ENCODE results near the gene LSAMP. TPM values are rescaled to one million over a fixed set of nuclear protein-coding genes. Genes with fewer than 3 reads are reported as not detected.

The LSAMP gene
- total and polyA plus RNA-seq, 2 of the 4 experiments (the other 2 are of a cell fraction), result 7.9 to 8.0 TPM

DNA sequence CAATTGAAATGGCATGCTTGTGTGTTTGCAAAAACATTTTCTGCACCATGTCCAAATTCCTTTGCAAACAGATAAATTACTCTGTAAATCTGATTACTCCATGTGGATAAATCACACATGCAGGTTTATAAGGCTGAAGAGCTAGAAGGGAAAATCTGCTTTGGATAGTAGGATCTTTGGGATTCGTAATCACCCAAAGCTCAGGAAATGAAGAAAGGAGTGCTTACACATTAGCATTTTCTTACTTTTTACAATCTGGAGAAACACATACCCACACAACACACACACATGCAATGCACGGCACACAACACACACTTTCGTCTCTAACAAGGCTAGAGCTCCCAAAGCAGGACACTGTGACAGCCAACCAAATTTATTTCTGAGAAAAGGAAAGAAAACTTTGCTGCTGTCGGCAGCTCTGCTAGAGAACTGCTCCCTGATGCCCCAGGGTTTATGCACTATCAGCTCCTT is 2.1 kb downstream of the LSAMP start:
- intact Hi-C loops (cut with micrococcal nuclease), result loop anchor here (5.0 to 10.0 kb wide), 5 partner anchors 296 to 618 kb away; no protein-coding TSS in a partner anchor
- peak overlapping the region; percentile 66 for H3K27ac ChIP-seq (ENCODE audit: insufficient read depth, low read length)
- CTCF ChIA-PET, result no interaction called here
- H3K36me3 ChIP-seq (ENCODE audit: control insufficient read depth, insufficient read depth, low read length), result no peaks in the 10 kb centered on the region
- no peak overlapping the region for H3K56ac ChIP-seq (ENCODE audit: extremely low read depth, insufficient read depth, low read length)
- H3K27me3 ChIP-seq (ENCODE audit: control insufficient read depth, insufficient read depth, low read length), result no peaks in the 10 kb centered on the region
- H2BK20ac ChIP-seq (ENCODE audit: low read depth, low read length), result no peak overlapping the region
- dilution Hi-C loops (cut with HindIII; ENCODE audit: low sequenced_read_pairs, unreplicated experiment), result no loop called here
- peaks cover 7% of the 10 kb centered on the region for H3K4me1 ChIP-seq (ENCODE audit: control insufficient read depth, insufficient read depth, low read length)
- H3K4me3 ChIP-seq (ENCODE audit: insufficient read depth, low read depth, low read length), result peak overlapping the region; percentile 39
- peak overlapping the region; percentile 5 to 22; a peak in 1 of 4 replicates for H4K8ac ChIP-seq (ENCODE audit: low read depth in 2 of 2, low read length in 2 of 2)
- TF ChIP-seq, protein P1, sequence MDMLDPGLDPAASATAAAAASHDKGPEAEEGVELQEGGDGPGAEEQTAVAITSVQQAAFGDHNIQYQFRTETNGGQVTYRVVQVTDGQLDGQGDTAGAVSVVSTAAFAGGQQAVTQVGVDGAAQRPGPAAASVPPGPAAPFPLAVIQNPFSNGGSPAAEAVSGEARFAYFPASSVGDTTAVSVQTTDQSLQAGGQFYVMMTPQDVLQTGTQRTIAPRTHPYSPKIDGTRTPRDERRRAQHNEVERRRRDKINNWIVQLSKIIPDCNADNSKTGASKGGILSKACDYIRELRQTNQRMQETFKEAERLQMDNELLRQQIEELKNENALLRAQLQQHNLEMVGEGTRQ (IDR thresholded peaks at IDR 0.05; ENCODE audit: low read depth, low read length), result no peak
- TF ChIP-seq CHD1 (IDR thresholded peaks at IDR 0.05; ENCODE audit: low read depth, low read length) (no peak), MXI1 (IDR thresholded peaks at IDR 0.05; ENCODE audit: borderline replicate concordance, low read depth, low read length) (no peak), BHLHE40 (IDR thresholded peaks at IDR 0.05; ENCODE audit: low read depth, low read length) (no peak), RAD21 (IDR thresholded peaks at IDR 0.05; ENCODE audit: low read length) (no peak), SMC3 (IDR thresholded peaks at IDR 0.05; ENCODE audit: low read depth, low read length) (no peak), RCOR1 (IDR thresholded peaks at IDR 0.05; ENCODE audit: insufficient replicate concordance, low read length) (no peak), MAFK (IDR thresholded peaks at IDR 0.05; ENCODE audit: low read depth, low read length) (no peak), NFE2L2 (IDR thresholded peaks at IDR 0.05; ENCODE audit: low read depth, low read length) (no peak), MAZ (IDR thresholded peaks at IDR 0.05; ENCODE audit: borderline replicate concordance, low read depth, low read length) (no peak), POLR2A (IDR thresholded peaks at IDR 0.05; ENCODE audit: low read depth, low read length) (no peak), FOS (IDR thresholded peaks at IDR 0.05; ENCODE audit: low read depth, low read length) (no peak)
- TF ChIP-seq, protein P2, sequence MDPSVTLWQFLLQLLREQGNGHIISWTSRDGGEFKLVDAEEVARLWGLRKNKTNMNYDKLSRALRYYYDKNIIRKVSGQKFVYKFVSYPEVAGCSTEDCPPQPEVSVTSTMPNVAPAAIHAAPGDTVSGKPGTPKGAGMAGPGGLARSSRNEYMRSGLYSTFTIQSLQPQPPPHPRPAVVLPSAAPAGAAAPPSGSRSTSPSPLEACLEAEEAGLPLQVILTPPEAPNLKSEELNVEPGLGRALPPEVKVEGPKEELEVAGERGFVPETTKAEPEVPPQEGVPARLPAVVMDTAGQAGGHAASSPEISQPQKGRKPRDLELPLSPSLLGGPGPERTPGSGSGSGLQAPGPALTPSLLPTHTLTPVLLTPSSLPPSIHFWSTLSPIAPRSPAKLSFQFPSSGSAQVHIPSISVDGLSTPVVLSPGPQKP (IDR thresholded peaks at IDR 0.05; ENCODE audit: borderline replicate concordance, low read depth, low read length), result no peak
- TF ChIP-seq, protein P3, sequence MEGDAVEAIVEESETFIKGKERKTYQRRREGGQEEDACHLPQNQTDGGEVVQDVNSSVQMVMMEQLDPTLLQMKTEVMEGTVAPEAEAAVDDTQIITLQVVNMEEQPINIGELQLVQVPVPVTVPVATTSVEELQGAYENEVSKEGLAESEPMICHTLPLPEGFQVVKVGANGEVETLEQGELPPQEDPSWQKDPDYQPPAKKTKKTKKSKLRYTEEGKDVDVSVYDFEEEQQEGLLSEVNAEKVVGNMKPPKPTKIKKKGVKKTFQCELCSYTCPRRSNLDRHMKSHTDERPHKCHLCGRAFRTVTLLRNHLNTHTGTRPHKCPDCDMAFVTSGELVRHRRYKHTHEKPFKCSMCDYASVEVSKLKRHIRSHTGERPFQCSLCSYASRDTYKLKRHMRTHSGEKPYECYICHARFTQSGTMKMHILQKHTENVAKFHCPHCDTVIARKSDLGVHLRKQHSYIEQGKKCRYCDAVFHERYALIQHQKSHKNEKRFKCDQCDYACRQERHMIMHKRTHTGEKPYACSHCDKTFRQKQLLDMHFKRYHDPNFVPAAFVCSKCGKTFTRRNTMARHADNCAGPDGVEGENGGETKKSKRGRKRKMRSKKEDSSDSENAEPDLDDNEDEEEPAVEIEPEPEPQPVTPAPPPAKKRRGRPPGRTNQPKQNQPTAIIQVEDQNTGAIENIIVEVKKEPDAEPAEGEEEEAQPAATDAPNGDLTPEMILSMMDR (conservative IDR thresholded peaks at IDR 0.05; ENCODE audit: low read depth, low read length), result no peak
- peak overlapping the region; percentile 10; the same call in 1 of the 2 replicates for H3K14ac ChIP-seq (replicated peaks; ENCODE audit: low read depth, low read length)
- no peak overlapping the region for H2BK15ac ChIP-seq (ENCODE audit: low read depth, low read length)
- peak overlapping the region; percentile 67 for H3K18ac ChIP-seq (ENCODE audit: low read depth, low read length)
- BruUV-seq (replicated peaks), result no TSS peak
- no peaks in the 10 kb centered on the region for H4K20me1 ChIP-seq (ENCODE audit: insufficient read depth, low read length)
- peak overlapping the region; percentile 3; the same call in 1 of the 2 replicates for H3K23ac ChIP-seq (ENCODE audit: low read depth, low read length)
- ATAC-seq (ENCODE audit: low read depth), result peak; percentile 25
- H3K9me3 ChIP-seq (ENCODE audit: control insufficient read depth, insufficient read depth, low read length), result no peaks in the 10 kb centered on the region
- H2AK5ac ChIP-seq (ENCODE audit: low read depth, low read length), result no peak overlapping the region
- peak overlapping the region; percentile 19; the same call in 1 of the 2 replicates for H4K5ac ChIP-seq (ENCODE audit: low read depth, low read length)
- 0 out of 2 replicates have a peak overlapping the region, but pooled peaks have one; percentile 12 for H4K91ac ChIP-seq (ENCODE audit: insufficient read depth, low read depth, low read length)
- H2AFZ ChIP-seq (replicated peaks; ENCODE audit: low read length, poor library complexity), result no peak overlapping the region
- in situ Hi-C loops (cut with MboI; ENCODE audit: low sequenced_read_pairs), result loop anchor here (10.0 kb wide), 1 partner anchor 298 kb away; no protein-coding TSS in a partner anchor
- no peak overlapping the region for H3K4ac ChIP-seq (ENCODE audit: low read depth, low read length)
- H3K9me1 ChIP-seq (ENCODE audit: insufficient read depth, low read length), result no peaks in the 10 kb centered on the region
- peak overlapping the region; percentile 99 for H3K4me2 ChIP-seq (ENCODE audit: low read depth, low read length)
- DNase-seq, result peak; percentile 34
- peak overlapping the region; percentile 23 for H2BK120ac ChIP-seq (ENCODE audit: low read depth, low read length)
- no peak overlapping the region for H2AK9ac ChIP-seq (replicated peaks; ENCODE audit: low read depth, low read length, poor library complexity)
- H2BK5ac ChIP-seq (ENCODE audit: low read depth, low read length, poor library complexity, severe bottlenecking), result no peak overlapping the region
- peak overlapping the region; percentile 61 for H3K9ac ChIP-seq (ENCODE audit: low read depth, low read length)
- POLR2A ChIA-PET (ENCODE audit: unreplicated experiment), result no interaction called here
- 0% methylated on average over 1 of the region's 4 CpGs; no CpG with 5 or more reads in 1 of the 2 experiments for WGBS, 2 experiments (ENCODE audit: extremely low coverage in 2 of 2, insufficient read length in 1 of 2)
- H3K79me1 ChIP-seq (ENCODE audit: low read depth in 1 of 2, low read length in 2 of 2), result no peaks in the 10 kb centered on the region
